Measurements from ENCODE around the gene SLC16A4. TPM values are rescaled to one million over a fixed set of nuclear protein-coding genes. Genes with fewer than 3 reads are reported as not detected.
A peak's percentile ranks its signal among the peaks of the same experiment; 100 is the strongest.

The SLC16A4 gene
- total RNA-seq, 2 experiments from 2014 or later = 0.22 to 0.38 TPM

DNA sequence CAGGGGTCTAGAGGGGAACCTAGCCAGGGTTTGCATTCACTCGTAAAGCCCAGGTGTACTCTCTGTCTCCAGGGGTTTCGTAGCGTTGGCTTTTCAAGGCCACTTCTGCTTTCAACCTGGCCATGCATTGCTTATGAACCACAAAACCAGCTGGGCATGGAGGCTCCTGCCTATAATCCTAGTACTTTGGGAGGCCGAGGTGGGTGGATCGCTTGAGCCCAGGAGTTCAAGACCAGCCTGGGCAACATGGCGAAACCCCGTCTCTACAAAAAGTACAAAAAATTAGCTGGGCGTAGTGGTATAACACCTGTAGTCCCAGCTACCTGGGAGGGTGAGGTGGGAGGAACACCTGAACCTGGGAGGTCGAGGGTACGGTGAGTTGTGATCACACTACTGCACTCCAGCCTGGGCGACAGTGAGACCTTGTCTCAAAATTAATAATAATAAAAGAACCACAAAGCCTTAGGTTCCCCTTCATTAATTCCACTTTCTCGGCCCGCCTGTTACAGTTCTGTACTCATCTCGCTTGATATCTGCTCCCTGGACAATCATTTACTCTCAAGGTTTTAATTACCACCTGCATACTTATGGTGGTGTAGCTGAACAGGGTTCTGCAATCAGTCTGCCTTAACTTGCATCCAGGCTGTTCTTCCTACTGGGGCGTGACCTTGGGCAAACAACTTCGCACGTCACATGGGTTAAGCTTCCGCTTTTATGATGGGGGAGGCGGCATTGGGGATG, 6.1 kb downstream of the SLC16A4 start:
- TF ChIP-seq, protein P1, sequence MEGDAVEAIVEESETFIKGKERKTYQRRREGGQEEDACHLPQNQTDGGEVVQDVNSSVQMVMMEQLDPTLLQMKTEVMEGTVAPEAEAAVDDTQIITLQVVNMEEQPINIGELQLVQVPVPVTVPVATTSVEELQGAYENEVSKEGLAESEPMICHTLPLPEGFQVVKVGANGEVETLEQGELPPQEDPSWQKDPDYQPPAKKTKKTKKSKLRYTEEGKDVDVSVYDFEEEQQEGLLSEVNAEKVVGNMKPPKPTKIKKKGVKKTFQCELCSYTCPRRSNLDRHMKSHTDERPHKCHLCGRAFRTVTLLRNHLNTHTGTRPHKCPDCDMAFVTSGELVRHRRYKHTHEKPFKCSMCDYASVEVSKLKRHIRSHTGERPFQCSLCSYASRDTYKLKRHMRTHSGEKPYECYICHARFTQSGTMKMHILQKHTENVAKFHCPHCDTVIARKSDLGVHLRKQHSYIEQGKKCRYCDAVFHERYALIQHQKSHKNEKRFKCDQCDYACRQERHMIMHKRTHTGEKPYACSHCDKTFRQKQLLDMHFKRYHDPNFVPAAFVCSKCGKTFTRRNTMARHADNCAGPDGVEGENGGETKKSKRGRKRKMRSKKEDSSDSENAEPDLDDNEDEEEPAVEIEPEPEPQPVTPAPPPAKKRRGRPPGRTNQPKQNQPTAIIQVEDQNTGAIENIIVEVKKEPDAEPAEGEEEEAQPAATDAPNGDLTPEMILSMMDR (conservative IDR thresholded peaks at IDR 0.05; ENCODE audit: low read length) = no peak
- TF ChIP-seq EZH2phosphoT487 (IDR thresholded peaks at IDR 0.05; ENCODE audit: borderline replicate concordance, low read depth, low read length) = no peak
- Histone ChIP-seq H3K9me2 (ENCODE audit: insufficient read depth, low read length) (no peaks in the 10 kb centered on the region), H3K4me2 (ENCODE audit: low read length) (peak overlapping the region; percentile 86), H3K27ac (ENCODE audit: low read depth, low read length, poor library complexity, severe bottlenecking) (peak overlapping the region; percentile 94), H3K4me3 (ENCODE audit: low read depth, low read length, poor library complexity, severe bottlenecking) (peak overlapping the region; percentile 62), H3K79me2 (ENCODE audit: insufficient read depth, low read depth, low read length) (peaks cover 5% of the 10 kb centered on the region; the same call in 1 of the 2 replicates), H4K20me1 (ENCODE audit: insufficient read depth, low read length) (no peaks in the 10 kb centered on the region), H3K9me3 (ENCODE audit: low read length) (no peaks in the 10 kb centered on the region), H3K36me3 (ENCODE audit: insufficient read depth, low read length) (peaks cover 55% of the 10 kb centered on the region), H2AFZ (ENCODE audit: low read length) (peak overlapping the region; percentile 17; the same call in 1 of the 2 replicates), H3K4me1 (ENCODE audit: insufficient read depth, low read length, poor library complexity, severe bottlenecking) (peaks cover 80% of the 10 kb centered on the region)
- ChIA-PET POLR2A (interaction anchor here (0.5 to 4.1 kb wide), 9 partner anchors 9 to 46 kb away, joined by 3 to 39 read pairs (median 4); partner anchors contain the start of genes LAMTOR5 and RBM15), CTCF (ENCODE audit: unreplicated experiment) (interaction anchor here (0.6 to 1.0 kb wide), 2 partner anchors 38 to 180 kb away, joined by 3 read pairs; no protein-coding TSS in a partner anchor)
- TSS peak; percentile 83 for BruUV-seq (replicated peaks)
- DNase-seq (ENCODE audit: low spot score) = peak; percentile 94
- intact Hi-C loops (cut with micrococcal nuclease; ENCODE audit: unreplicated experiment) = loop anchor here (1.0 kb wide), 2 partner anchors 22 to 46 kb away; no protein-coding TSS in a partner anchor

DNA sequence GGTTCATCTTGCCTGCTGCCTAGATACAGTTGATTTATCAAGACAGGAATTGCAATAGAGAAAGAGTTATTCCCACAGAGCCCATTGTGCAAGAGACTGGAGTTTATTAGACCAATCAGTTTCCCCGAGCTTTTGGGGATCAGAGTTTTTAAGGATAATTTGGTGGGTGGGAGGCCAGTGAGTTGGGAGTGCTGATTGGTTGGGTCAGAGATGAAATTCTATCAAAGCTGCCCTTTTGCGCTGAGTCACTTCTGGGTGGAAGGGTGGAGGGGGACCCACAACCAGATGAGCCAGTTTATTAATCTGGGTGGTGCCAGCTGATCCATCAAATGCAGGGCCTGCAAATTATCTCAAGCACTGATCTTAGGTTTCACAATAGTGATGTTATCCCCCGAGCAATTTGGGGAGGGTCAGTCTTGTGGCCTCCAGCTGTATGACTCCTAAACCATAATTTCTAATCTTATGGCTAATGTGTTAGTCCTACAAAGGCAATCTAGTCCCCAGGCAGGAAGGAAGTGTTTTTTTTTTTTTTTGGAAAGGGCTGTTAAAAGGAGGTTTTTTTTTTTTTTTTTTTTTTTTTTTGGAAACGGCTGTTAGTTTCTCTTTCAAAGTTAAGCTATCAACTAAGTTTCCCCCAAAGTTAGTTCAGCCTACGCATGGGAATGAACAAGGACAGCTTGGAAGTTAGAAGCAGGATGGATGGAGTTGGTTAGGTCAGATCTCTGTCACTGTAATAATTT, 7.4 kb downstream of the SLC16A4 start:
- H4K20me1 ChIP-seq (ENCODE audit: insufficient read depth, low read length) = no peaks in the 10 kb centered on the region
- peak overlapping the region; percentile 86 for H3K4me2 ChIP-seq (ENCODE audit: low read length)
- H3K4me3 ChIP-seq (ENCODE audit: low read depth, low read length, poor library complexity, severe bottlenecking) = peak overlapping the region; percentile 62
- TF ChIP-seq EZH2phosphoT487 (IDR thresholded peaks at IDR 0.05; ENCODE audit: borderline replicate concordance, low read depth, low read length) = no peak
- TF ChIP-seq, protein P1 (conservative IDR thresholded peaks at IDR 0.05; ENCODE audit: low read length) = no peak
- DNase-seq (ENCODE audit: low spot score) = peak; percentile 21
- POLR2A ChIA-PET = interaction anchor here (0.6 to 4.1 kb wide), 11 partner anchors 10 to 252 kb away, joined by 3 to 39 read pairs (median 5); partner anchors contain the start of genes LAMTOR5 and RBM15
- intact Hi-C loops (cut with micrococcal nuclease; ENCODE audit: unreplicated experiment) = no loop called here
- BruUV-seq (replicated peaks) = no TSS peak
- CTCF ChIA-PET (ENCODE audit: unreplicated experiment) = interaction anchor here (0.9 kb wide), 1 partner anchor 8 kb away, joined by 4 read pairs; the partner anchor contains the start of gene SLC16A4
- H3K36me3 ChIP-seq (ENCODE audit: insufficient read depth, low read length) = peaks cover 68% of the 10 kb centered on the region
- H3K4me1 ChIP-seq (ENCODE audit: insufficient read depth, low read length, poor library complexity, severe bottlenecking) = peaks cover 88% of the 10 kb centered on the region
- no peak overlapping the region for H2AFZ ChIP-seq (ENCODE audit: low read length)
- no peaks in the 10 kb centered on the region; the same call in 1 of the 2 replicates for H3K9me3 ChIP-seq (ENCODE audit: low read length)
- peak overlapping the region; percentile 94 for H3K27ac ChIP-seq (ENCODE audit: low read depth, low read length, poor library complexity, severe bottlenecking)
- no peaks in the 10 kb centered on the region for H3K9me2 ChIP-seq (ENCODE audit: insufficient read depth, low read length)
- H3K79me2 ChIP-seq (ENCODE audit: insufficient read depth, low read depth, low read length) = peaks cover 5% of the 10 kb centered on the region; the same call in 1 of the 2 replicates

Measured in OCI-LY7 (cell line).